ENCODE results near the gene CERS6.
"Not testable (repeated sequence)": the region's sequence is repeated elsewhere in the genome, so short reads cannot be mapped to it uniquely, and the experiment has no call there.

The CERS6 gene

GRCh38 chr2:168732506-168732905 is 276.4 kb downstream of the CERS6 start:
- no peak for DNase-seq (ENCODE audit: low read depth)

- DNase-seq (ENCODE audit: low read depth) = no peak
Observed at GRCh38 chr2:168734199-168734760, 278.2 kb downstream of the CERS6 start.

GRCh38 chr2:168736649-168737445 is 280.8 kb downstream of the CERS6 start:
- no peak for DNase-seq (ENCODE audit: low read depth)

GRCh38 chr2:168738062-168738461 is 282.0 kb downstream of the CERS6 start:
- DNase-seq (ENCODE audit: low read depth) = peak; percentile 26

- DNase-seq (ENCODE audit: low read depth) = peak; percentile 26
Observed at GRCh38 chr2:168740360-168740759, 284.3 kb downstream of the CERS6 start.

GRCh38 chr2:168740788-168741187 is 284.7 kb downstream of the CERS6 start:
- DNase-seq (ENCODE audit: low read depth) = no peak

- DNase-seq (ENCODE audit: low read depth) = no peak
Observed at GRCh38 chr2:168742258-168742932, 286.3 kb downstream of the CERS6 start.

- no peak for DNase-seq (ENCODE audit: low read depth)
Observed at GRCh38 chr2:168744844-168745243, 288.8 kb downstream of the CERS6 start.

GRCh38 chr2:168748461-168748860 is 292.4 kb downstream of the CERS6 start:
- no peak for DNase-seq (ENCODE audit: low read depth)

GRCh38 chr2:168749297-168749696 is 293.2 kb downstream of the CERS6 start:
- DNase-seq (ENCODE audit: low read depth) = no peak

GRCh38 chr2:168751104-168751740 is 295.1 kb downstream of the CERS6 start:
- no peak for DNase-seq (ENCODE audit: low read depth)

GRCh38 chr2:168752361-168752760 is 296.3 kb downstream of the CERS6 start:
- DNase-seq (ENCODE audit: low read depth) = no peak

- no peak for DNase-seq (ENCODE audit: low read depth)
Observed at GRCh38 chr2:168753765-168754329, 297.8 kb downstream of the CERS6 start.

GRCh38 chr2:168757223-168757622 is 301.2 kb downstream of the CERS6 start:
- DNase-seq (ENCODE audit: low read depth) = no peak

GRCh38 chr2:168758970-168759820 is 303.1 kb downstream of the CERS6 start:
- DNase-seq (ENCODE audit: low read depth) = peak; percentile 62

GRCh38 chr2:168765401-168765800 is 309.3 kb downstream of the CERS6 start:
- peak; percentile 1 for DNase-seq (ENCODE audit: low read depth)

GRCh38 chr2:168766600-168766999 is 310.5 kb downstream of the CERS6 start:
- DNase-seq (ENCODE audit: low read depth) = peak; percentile 8

GRCh38 chr2:168767258-168767657 is 311.2 kb downstream of the CERS6 start:
- peak; percentile 13 for DNase-seq (ENCODE audit: low read depth)

GRCh38 chr2:168768357-168768756 is 312.3 kb downstream of the CERS6 start:
- DNase-seq (ENCODE audit: low read depth) = not testable (repeated sequence)

- DNase-seq (ENCODE audit: low read depth) = peak; percentile 1
Observed at GRCh38 chr2:168770796-168771195, 314.7 kb downstream of the CERS6 start.

GRCh38 chr2:168772704-168773103 is 316.6 kb downstream of the CERS6 start:
- DNase-seq (ENCODE audit: low read depth) = no peak

Data from iris pigment epithelial cell (primary cell).